Psoas muscle (tissue), 8 donors: ENCODE measurements around the gene JAM3. TPM values are rescaled to one million over a fixed set of nuclear protein-coding genes. Genes with fewer than 3 reads are reported as not detected.
A peak's percentile ranks its signal among the peaks of the same experiment; 100 is the strongest.

Experiments
- ATAC-seq, 4 donors: fragments of 200-7000 bp; cut with Tn5 transposase; one replicate each; pipeline ENCODE4 v1.9.1; 2020; ENCODE audit warnings: moderate library complexity in 3 of 4, mild to moderate bottlenecking in 2 of 4
- DNase-seq, 2 donors: peaks; one replicate each; pipeline ENCODE4 v3.0.0-alpha.2; 2020
- H3K27ac ChIP-seq: fragments of 200-600 bp; one replicate; pipeline ENCODE4 v1.8.0; 2022
- H3K27me3 ChIP-seq, 3 donors: fragments of 200-600 bp in 1 of 3; one replicate each; pipeline versions ENCODE4 v1.6.1 to v1.8.0; 2013 to 2022; ENCODE audit warnings: low read length in 2 of 3, mild to moderate bottlenecking in 2 of 3, moderate library complexity in 1 of 3; ENCODE audit not compliant: insufficient read depth in 3 of 3
- H3K36me3 ChIP-seq, 2 donors: fragments of 200-600 bp in 1 of 2; one replicate each; pipeline versions ENCODE4 v1.6.1 to v1.8.0; 2013 to 2022; ENCODE audit warnings: low read depth in 1 of 2, mild to moderate bottlenecking in 1 of 2, moderate library complexity in 1 of 2; ENCODE audit not compliant: insufficient read depth in 1 of 2
- H3K4me1 ChIP-seq: fragments of 200-600 bp; one replicate; pipeline ENCODE4 v1.8.0; 2022
- H3K4me3 ChIP-seq: fragments of 200-600 bp; one replicate; pipeline ENCODE4 v1.8.0; 2022; ENCODE audit warnings: mild to moderate bottlenecking
- H3K9me3 ChIP-seq: fragments of 200-600 bp; one replicate; pipeline ENCODE4 v1.8.0; 2022
- WGBS, 3 donors: extraction: QIAGEN DNeasy Blood & Tissue Kit; methylation state at CpG; one replicate each; pipeline versions ENCODE4 v1.1.6 to v1.1.7; 2013; 5-methylcytosine and 5-hydroxymethylcytosine counted together
- intact Hi-C, 2 donors: fragments of 100-400 bp; cut with DNase I; formaldehyde crosslinking; loops; one replicate each; pipeline versions ENCODE4 v1.11.0 to v1.14.2; 2022
- long read RNA-seq, 2 donors: library from polyadenylated mRNA; unstranded; transcript quantifications; one replicate each; pipeline ENCODE4 v2.0.0, GENCODE V29; 2021
- polyA plus RNA-seq, 3 donors: library from polyadenylated mRNA; stranded (reverse); fragments of 200-250 nt; gene quantifications; one replicate each; pipeline ENCODE4 v1.2.3, GENCODE V29; 2013
- total RNA-seq, 4 donors: library from RNA; stranded (reverse); fragmentation: NEBNext Ultra II Directional in 2 of 4; extraction: Animal tissue kit (Norgen Biotek cat#: 25700) in 2 of 4; gene quantifications; one replicate each; pipeline versions ENCODE4 v1.2.1 to v1.2.4, GENCODE V29; 2021 to 2023
- TF ChIP-seq, protein P1 (sequence below): fragments of 200-600 bp; IDR thresholded peaks from one replicate; pipeline ENCODE4 v1.8.0; 2022; ENCODE audit warnings: antibody characterized with exemption
- donor health status: healthy with polysubstance abuse.
- donor health status: DM: no; HTN: no; CAD: no; lungs with moderate emphysema.
- donor health status: Bipolar disorder and iron deficiency.
- donor health status: healthy.
- donor health status: DM: yes; HTN: yes; CAD: no.
- donor health status: DM: no; HTN: no; CAD: no.
- donor health status: DM: no; HTN: no; CAD: no.
- donor health status: DM: yes; HTN: yes; CAD: no.

Gene JAM3
- total RNA-seq (10 to 100 TPM in 1 of 4 donors, 1 to 10 TPM in 3; 2.4 to 12.7 (median 7.7) TPM), polyA plus RNA-seq (1 to 10 TPM; 3.0 to 5.8 (median 3.9) TPM)
- long read RNA-seq, donor 1, partial matches to known transcripts, result 0 of 5 reads
- long read RNA-seq, donor 1, other reads (novel, unspliced or antisense), result 2 of 5 reads
- long read RNA-seq, donor 2, transcript JAM3-201 (9 exons, 3,912 nt), result major isoform, 7 of 7 reads
- long read RNA-seq, donor 2, partial matches to known transcripts, result 0 of 7 reads
- long read RNA-seq, donor 2, other reads (novel, unspliced or antisense), result 0 of 7 reads

- 0 to 1% (median 0%) methylated on average over 43 to 57 of the region's 57 CpGs for WGBS, 3 donors
- Histone ChIP-seq H3K9me3 (no peaks in the 10 kb centered on the region), H3K27me3 (peaks cover 0 to 12% (median 4%) of the 10 kb centered on the region in 3 donors), H3K4me1 (no peaks in the 10 kb centered on the region), H3K4me3 (peak within 1 kb of the TSS; percentile 90), H3K36me3 (no peaks in the 10 kb centered on the region), H3K27ac (peak within 1 kb of the TSS; percentile 70)
- intact Hi-C loops, result no loop called here
- DNase-seq (peak; percentile 95), ATAC-seq (peak; percentile 86 to 95 (median 93))
- TF ChIP-seq, protein P1, sequence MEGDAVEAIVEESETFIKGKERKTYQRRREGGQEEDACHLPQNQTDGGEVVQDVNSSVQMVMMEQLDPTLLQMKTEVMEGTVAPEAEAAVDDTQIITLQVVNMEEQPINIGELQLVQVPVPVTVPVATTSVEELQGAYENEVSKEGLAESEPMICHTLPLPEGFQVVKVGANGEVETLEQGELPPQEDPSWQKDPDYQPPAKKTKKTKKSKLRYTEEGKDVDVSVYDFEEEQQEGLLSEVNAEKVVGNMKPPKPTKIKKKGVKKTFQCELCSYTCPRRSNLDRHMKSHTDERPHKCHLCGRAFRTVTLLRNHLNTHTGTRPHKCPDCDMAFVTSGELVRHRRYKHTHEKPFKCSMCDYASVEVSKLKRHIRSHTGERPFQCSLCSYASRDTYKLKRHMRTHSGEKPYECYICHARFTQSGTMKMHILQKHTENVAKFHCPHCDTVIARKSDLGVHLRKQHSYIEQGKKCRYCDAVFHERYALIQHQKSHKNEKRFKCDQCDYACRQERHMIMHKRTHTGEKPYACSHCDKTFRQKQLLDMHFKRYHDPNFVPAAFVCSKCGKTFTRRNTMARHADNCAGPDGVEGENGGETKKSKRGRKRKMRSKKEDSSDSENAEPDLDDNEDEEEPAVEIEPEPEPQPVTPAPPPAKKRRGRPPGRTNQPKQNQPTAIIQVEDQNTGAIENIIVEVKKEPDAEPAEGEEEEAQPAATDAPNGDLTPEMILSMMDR, result no peak
Observed at GRCh38 chr11:134068829-134069425, at the start of gene JAM3. JAM3 (plus strand) TSS chr11:134069072; CDS start chr11:134069084, 12 bp downstream.

GRCh38 chr11:134019500-134019899, 49.4 kb upstream of the JAM3 start:
- DNase-seq (no peak), ATAC-seq (no peak)
- Histone ChIP-seq H3K27ac (no peak overlapping the region), H3K4me3 (no peak overlapping the region), H3K4me1 (peaks cover 6% of the 10 kb centered on the region), H3K27me3 (peaks cover 0 to 5% (median 0%) of the 10 kb centered on the region in 3 donors), H3K36me3 (no peaks in the 10 kb centered on the region), H3K9me3 (no peaks in the 10 kb centered on the region)
- TF ChIP-seq, protein P1, result no peak
- intact Hi-C loops, result no loop called here
- 43 to 55% (median 50%) methylated on average over 7 of the region's 7 CpGs for WGBS, 3 donors

- Histone ChIP-seq H3K27me3 (peaks cover 0 to 5% (median 0%) of the 10 kb centered on the region in 3 donors), H3K4me3 (no peak overlapping the region), H3K9me3 (no peaks in the 10 kb centered on the region), H3K36me3 (no peaks in the 10 kb centered on the region), H3K4me1 (peaks cover 2% of the 10 kb centered on the region), H3K27ac (no peak overlapping the region)
- TF ChIP-seq, protein P1, result no peak
- DNase-seq, result peak in 1 of 2 donors; percentile 15
- no peak for ATAC-seq
- intact Hi-C loops, result no loop called here
- WGBS, 3 donors, result 62 to 65% (median 64%) methylated on average over 13 of the region's 13 CpGs
Observed at GRCh38 chr11:134020598-134020997, 48.3 kb upstream of the JAM3 start.

DNA sequence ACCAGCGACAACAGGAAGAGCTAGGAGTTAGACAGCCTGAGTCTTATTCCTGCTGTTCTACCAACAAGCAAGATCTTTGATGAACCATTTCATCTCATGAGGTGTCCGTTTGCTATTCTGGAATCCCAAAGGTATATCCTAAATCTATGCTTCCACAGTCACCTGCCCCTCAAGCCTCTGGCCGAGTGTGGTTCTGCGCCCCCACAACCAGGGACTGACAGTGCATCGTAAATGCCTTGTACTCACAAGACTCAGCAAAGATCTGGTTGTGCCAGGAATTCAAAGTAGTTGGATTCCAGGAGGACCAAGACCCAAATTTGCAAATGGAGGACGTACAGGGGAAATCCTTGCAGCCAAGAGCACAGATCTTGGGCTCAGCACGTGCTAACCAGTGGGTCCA, 47.5 kb upstream of the JAM3 start:
- WGBS, 3 donors, result 83 to 85% (median 84%) methylated on average over 7 of the region's 7 CpGs
- H3K4me3 ChIP-seq, result no peak overlapping the region
- no peak overlapping the region for H3K27ac ChIP-seq
- no peaks in the 10 kb centered on the region for H3K9me3 ChIP-seq
- H3K36me3 ChIP-seq, result no peaks in the 10 kb centered on the region
- intact Hi-C loops, result no loop called here
- no peaks in the 10 kb centered on the region for H3K4me1 ChIP-seq
- TF ChIP-seq, protein P1, result no peak
- ATAC-seq, result no peak
- DNase-seq, result no peak
- H3K27me3 ChIP-seq, result peaks cover 0 to 5% (median 0%) of the 10 kb centered on the region in 3 donors
